ENCODE measurements around the gene FGF1.
A peak's percentile ranks its signal among the peaks of the same experiment; 100 is the strongest.

The FGF1 gene

DNA sequence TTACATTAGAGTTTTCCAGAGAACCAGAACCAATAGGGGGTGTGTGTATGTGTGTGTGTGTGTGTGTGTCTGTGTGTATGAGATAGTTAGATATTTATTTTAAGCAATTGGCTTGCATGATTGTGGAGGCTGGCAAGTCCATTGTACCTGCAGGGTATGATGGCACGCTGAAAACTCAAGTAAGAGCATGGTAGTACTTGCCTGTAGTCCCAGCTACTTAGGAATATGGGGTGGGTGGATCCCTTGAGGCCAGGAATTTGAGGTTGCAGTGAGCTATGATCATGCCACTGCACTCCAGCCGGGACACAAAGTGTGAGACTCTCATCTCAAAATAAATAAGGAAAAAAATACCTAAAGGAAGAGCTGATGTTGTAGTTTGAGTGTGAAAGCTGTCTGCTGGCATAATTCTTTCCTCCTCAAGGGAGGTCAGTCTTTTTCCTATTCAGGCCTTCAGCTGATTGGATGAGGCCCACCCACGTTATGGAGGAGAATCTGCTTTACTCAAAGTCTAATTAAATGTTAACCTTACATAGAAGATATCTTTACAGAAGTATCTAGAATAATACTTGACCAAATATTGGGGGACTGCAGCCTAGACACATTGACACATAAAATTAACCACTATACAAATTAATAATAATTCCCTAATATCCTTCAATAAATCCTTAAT, 107.6 kb downstream of the FGF1 start:
- no peak for DNase-seq (ENCODE audit: low read depth in 2 of 2)

DNA sequence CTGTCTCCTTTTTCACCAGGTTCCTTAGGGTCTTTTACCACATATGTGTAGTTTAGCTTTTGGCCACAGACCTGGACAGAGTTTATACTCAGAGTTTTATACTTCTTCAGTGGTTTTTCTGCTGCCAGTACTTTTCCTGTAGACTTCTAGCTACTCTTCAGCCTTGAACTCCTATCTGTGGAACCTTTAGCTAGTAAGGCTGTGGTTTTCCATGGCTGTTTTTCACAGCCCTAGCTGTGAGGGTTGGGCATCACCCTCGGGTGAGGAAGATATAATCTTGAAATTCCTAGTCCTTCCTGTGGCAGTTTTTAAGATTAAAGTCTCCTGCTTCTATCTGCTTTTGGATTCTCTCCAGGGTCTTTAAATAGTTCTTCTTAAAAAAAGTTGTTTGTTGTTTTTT, 109.1 kb downstream of the FGF1 start:
- DNase-seq (ENCODE audit: low read depth in 2 of 2): no peak

DNA sequence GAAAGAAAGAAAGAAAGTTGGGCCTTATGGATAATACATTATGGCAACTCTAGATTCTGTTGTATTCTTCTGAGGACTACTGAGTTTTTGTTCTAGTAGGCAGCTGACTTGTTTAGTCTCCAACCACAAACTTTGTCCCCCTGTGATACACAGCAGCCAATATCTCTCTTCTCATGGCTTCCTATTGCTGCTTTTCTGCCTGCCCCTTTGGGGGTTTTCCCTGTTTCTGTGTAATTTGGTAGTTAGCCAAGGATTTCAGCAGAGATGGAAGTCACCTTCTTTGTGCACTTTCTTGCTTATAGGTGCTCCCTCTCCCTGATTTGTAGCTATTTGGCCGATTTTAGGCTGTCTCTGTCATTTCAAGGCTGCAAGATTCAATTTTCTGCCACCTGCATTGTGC, 109.6 kb downstream of the FGF1 start:
- no peak for DNase-seq (ENCODE audit: low read depth in 2 of 2)

DNA sequence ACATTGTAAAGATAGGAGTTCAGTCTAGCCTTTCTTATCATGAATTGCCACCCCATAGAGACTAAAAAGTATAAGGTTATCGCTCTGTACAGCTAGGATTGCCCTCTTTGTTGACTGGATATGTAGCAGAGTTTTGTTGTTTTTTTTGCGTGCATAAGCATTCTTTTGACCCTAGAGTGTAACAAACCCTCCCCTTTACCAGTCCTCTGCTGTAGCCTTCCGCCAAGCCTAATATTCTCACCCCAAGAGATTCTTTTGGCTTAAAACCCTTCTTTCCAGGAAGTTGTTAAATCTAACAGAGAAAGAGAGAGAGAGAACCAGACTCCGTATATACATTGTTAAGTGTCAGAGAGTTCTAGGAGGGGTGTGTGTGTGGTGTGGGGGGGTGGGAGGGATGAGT, 113.9 kb downstream of the FGF1 start:
- no peak for DNase-seq (ENCODE audit: low read depth in 2 of 2)

DNA sequence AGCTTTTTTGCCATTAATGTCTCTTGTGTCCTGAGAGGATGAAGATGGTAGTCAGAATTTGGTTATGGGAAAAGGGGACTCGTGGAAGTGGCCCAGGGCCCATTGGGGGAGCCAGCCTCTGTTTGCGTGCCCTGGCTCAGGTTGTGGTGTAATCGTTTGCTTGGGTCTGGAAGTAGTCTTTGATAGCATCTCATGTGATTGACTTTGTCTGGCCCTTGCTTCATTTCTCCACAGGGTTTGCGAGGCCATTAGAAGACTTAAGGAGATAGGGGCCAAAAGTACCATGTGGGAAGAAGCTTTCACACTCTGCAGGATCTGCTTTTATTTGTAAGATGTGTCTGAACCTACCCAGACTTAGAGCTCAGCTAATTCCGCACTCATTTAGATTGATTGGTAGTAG, 114.5 kb downstream of the FGF1 start:
- DNase-seq (ENCODE audit: low read depth in 2 of 2): no peak

DNA sequence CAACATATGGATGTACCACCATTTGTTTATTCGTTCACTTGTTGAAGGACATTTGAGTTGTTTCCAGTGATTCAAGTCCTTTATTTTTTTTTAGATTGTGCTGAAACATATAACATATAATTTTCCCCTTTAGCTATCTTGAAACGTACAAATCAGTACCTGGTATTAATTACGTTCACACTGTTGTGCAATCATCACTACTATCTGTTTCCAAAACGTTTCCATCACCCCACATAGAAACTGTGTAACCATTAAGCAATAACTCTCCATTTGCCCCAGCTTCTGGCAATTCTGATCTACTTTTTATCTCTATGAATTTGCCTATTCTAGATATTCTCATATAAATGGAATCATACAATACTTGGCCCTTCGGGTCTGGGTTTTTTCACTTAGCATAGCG, 116.0 kb downstream of the FGF1 start:
- no peak for DNase-seq (ENCODE audit: low read depth in 2 of 2)

DNA sequence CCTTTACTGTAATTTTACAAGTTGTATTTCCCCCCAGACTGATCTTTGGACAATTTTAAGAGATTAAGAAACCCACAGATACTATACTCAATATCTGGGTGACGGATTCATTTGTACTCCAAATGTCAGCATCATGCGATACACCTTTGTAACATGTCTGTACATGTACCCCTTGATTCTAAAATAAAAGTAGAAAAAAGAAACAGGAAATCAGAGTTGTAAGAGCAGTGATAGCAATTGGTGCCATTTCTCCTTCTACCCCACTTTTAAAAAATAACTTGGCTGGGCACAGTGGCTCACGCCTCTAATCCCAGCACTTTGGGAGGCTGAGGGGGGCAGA, 116.9 kb downstream of the FGF1 start:
- no peak for DNase-seq (ENCODE audit: low read depth in 2 of 2)

DNA sequence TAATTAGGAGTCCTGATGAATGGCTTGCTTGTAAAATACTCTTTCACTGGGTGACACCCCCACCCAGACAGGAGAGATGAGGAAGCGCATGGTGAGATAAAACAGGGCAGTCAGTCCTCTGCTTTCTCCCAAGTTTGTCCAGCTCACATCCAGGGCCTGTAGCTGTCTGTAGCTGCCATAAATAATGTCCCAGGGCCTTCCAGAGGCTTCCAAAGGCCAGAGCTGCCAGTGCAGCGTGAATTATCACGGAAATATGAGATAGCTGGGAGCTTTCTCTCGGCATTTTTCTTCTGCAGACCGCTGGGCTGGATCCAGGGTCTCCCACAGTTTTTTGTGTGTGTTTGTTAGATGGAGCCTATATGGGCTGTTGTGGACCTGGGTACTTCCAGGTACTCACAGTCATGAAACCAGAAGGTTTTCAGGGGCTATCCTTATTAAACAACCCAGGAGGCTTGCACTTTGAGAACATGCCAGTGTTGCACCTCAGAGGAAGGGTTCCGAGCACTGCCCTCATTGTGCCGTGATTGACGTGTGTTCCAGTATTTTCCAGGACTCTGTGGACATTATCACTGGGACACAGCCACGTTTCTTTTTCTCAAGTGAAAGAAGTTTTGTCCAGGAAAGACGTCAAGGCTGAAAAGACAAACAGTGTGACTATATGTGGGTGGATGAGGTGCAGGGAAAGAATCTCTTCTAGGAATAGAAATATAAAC, 117.5 kb downstream of the FGF1 start:
- DNase-seq (ENCODE audit: low read depth in 2 of 2): no peak

DNA sequence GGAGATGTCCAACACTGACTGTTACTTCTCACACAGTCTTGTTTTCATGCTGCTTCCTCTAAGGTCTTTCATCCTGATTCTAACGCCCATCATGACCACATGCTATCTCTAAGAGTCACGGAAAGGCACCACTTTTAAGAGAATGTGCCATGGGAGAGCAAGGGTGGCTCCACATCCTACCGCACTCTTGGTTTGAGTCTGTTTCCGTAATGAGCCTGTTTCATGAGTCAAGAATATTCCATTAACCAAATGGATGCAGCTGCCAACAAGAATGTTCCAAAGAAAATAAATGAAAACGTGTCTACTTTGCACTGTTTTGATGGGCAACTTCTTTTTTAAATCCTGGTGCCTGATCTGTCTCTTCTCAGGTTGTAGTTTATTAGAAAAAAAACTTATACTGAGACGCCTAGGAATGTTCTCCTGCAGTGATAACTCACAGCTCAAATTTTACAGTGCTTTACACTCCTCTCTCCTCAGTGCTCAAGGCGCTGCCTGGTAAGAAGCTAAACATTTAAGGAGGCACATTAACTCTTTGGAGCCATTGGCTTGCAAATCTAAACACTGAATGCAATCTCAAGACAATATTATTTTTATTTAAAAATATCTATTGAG, 124.3 kb downstream of the FGF1 start:
- DNase-seq (ENCODE audit: low read depth in 2 of 2): no peak

DNA sequence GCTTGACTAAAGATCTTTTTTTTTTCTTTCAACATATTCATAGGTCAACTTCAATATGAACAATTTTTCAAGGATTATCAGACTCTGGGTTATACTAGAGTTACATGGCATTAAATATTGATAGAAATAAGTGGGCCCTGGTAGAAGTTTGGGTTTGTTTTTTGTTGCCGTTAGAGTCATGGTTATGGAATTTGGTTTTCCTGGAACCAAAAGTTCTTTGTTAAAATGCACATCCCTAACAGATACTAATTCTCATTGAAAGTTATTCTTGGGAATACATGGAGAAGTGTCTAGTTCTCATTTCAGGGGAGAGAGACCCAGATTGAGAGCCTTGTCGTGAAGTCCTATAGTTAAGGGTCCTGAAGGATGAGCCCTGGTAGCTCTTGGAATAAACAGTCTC, 124.9 kb downstream of the FGF1 start:
- no peak for DNase-seq (ENCODE audit: low read depth in 2 of 2)

DNA sequence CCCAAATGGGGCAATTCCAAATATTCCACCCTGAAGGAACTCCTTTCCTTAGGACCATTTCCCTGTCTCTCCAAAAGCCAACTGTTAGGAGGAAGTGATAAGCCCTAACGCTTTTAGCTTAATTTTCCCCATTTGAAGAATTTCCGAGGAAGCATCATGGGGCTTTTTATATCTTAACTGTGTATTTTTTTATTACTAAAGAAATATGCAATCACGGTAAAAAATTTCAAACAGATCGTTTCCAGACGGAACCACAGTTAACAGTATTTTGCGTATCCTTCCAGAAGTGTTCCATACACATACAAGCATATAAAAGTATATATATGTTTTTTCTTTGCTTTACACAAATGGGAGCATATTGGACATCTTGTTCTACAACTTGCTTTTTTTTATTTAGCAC, 133.8 kb downstream of the FGF1 start:
- DNase-seq (ENCODE audit: low read depth in 2 of 2): no peak

DNA sequence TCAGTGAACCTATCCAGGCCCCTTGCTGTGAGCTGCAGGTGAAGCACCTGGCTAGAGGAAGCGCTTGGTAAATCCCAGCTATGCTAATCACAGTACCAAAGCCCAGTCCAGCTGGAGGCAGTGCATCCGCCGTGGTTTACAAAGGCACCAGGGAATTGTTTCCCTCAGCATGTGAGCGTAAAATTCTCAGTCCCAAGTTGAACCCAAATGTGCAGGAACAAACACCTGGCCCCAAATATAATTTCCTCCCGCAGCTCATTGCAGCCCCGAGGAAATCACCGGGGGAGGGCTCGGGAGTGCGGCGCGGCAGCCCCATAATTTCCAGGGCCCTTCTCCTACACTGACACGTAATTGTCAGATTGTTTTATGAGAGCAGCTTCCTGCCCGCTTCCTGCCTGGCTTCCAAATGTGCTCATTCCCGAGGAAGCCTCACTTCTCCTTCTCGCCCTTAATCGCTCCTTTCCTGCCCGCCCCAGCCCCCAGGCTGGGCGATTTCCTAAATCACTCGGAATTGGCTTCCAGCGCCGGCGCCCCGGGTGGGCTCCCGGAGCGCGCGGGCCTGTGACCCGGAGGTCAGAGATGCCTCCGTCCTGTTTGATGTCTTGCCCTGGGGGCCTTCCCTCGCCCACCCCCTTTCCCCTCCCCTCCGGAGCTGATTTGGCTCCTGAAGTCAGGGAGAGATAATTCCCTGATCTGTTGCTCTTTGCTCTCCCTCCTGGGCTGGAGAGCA, 134.4 kb downstream of the FGF1 start:
- no peak for DNase-seq (ENCODE audit: low read depth in 2 of 2)

DNA sequence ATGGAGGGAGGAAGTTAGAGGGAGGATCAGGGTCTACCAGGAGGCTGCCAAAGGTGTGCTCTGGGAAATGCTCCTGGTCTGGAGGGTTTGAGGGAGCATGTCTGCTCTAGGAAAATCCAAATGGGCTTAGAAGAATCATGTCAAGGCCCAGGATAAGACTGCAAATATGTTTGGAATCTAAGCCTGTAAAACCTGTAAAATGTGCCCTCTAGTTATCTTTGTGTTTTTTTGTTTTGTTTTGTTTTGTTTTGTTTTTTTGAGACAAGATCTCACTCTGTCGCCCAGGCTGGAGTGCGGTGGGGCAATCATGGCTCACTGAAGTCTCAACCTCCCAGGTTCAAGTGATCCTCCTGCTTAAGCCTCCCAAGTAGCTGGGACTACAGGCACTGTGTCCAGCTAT, 135.4 kb downstream of the FGF1 start:
- no peak for DNase-seq (ENCODE audit: low read depth in 2 of 2)

DNA sequence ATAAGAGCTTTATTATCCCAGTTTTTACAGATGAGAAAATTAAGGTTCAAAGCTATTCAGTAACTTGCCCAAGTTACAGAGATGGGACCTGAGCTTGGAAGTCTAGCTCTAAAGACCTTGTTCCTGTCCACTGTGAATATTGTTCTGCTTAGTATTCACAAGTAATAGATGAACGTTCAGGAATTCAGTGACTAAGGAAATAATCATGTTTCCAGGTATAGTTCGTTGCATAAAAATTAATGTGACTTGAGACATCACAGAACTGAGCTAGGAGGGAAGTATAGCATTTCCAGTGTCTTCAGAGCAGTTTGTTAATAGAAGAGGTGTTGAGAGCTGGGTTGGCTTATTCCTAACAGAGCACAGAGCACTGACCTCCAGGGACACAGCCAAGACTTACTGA, 136.1 kb downstream of the FGF1 start:
- DNase-seq (ENCODE audit: low read depth in 2 of 2): no peak

DNA sequence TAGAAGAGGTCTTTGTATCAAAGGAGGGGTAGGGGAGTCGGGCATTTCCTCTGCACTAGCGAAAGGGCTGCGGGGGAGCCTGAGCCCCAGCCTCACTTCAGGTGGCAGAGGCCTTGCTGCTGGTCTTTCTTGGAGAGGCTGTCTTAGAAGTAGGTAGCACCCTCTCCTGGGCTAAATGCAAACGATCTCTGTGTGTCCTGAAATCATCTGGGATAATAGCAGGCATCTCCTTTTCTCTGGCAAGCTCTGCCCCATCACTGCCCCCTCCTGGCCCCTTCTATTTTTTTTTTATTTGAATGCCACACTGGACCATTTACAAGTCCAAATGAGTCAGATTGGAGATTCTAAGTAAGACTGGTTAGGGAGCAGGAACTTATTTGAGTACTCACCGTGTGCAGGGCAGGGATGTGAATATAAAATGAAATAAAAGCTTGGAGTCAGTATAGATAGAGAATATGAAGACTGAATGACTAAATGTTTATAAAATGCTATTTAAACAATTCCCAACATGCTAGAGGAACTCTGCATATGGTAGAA, 137.1 kb downstream of the FGF1 start:
- peak in 1 of 2 donors; percentile 27 for DNase-seq (ENCODE audit: low read depth in 2 of 2)

DNA sequence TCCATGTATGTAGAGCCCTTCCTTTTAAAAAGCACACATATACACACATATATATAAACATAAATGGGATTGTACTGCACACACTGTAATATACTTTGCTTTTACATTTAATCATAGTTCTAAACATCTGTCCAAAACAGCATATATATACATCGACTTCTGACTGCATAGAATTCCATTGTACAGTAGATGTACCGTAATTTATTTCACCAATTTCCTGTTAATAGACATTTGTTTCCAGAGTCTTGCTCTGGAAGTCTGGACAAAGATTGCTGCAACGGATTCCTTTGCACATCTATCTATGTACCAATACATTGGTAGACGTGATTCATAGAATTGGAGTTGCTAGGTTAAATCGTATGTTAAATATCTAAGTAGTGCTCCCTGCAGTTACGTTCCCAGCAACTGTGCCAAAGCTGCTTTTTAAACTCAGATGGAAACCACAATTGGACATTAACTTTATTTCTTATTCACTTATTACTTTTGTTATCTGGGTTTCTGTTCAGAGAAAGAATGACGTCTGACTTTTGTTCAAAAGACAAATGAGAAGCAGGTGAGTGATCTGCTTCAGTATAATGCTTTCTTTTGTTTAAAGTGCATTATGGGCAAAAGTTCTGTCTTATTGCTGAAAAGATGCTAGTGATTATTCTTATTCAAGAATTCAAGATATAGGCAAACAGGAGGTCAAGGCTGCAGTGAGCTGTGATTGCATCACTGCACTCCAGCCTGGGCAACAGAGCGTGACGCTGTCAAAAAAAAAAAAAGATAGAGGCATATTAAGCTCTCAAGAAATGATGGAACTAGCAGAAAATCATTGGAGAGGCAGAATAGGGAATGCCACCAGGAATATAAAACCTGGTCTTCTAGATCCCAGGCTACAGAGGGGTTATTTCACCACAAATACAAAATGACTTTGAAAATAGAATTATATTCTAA, 138.2 kb downstream of the FGF1 start:
- DNase-seq (ENCODE audit: low read depth in 2 of 2): no peak

DNA sequence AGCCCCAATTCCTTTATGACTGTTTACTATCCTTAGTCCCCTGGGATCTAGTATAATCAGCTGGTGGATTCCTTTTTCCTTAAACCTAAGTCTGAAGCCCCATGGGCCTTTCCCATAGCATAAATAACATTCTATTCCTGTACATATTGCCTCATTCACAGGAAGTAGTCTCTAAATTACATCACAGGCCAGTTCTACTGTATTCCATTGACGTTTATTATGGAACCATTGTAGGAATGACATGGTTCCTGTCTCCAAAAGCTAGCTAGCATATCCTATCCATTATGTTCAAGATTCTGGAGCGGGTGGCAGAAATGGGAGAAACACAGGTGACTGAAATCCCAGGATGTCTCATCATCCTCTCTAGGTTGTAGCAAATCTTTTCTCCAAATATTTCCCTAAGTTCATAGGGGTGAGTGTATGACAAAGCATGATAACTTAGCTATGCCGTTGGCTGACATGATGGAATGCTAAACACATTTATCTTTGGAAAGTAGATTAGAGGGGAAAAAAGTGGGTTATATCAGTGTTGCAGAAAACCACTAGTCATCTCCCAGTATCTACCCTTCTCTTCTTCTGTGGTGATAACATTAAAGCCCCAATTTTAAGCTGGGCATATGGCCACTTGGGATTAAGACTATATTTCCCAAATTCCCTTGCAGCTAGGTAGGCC, 140.1 kb downstream of the FGF1 start:
- DNase-seq (ENCODE audit: low read depth in 2 of 2): no peak

DNA sequence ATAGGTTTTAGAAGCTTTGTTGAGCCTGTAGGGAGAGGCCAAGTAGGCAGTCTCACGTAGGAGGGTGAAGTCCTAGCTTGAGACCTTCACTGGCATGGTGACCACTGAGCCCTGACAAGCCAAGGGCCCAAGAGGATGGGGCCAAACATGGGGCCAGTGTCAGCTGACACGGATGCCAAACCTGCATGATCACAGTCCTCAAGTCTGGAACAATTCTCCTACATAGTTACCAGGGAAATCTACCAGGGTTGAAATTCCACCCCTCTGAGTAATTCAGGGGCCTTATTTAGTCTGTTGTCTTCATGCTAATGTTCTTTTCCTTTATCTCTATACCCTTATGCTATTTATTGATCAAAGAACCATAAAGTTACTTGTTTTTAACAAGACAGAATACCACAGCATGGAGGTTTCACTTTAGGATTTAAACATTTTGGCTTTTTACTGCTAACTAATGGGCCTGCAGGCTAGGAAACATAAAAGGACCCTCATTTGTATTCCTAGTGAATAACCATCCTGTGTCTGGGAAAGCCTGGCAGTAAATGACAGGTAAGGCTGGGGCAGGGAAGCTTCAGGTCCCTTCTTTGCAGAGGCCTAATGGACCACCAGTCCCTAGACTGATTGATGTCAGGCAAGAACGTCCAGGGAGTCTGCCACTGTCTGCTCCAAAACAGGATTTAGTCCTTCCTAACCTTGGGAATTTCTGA, 140.8 kb downstream of the FGF1 start:
- no peak for DNase-seq (ENCODE audit: low read depth in 2 of 2)

DNA sequence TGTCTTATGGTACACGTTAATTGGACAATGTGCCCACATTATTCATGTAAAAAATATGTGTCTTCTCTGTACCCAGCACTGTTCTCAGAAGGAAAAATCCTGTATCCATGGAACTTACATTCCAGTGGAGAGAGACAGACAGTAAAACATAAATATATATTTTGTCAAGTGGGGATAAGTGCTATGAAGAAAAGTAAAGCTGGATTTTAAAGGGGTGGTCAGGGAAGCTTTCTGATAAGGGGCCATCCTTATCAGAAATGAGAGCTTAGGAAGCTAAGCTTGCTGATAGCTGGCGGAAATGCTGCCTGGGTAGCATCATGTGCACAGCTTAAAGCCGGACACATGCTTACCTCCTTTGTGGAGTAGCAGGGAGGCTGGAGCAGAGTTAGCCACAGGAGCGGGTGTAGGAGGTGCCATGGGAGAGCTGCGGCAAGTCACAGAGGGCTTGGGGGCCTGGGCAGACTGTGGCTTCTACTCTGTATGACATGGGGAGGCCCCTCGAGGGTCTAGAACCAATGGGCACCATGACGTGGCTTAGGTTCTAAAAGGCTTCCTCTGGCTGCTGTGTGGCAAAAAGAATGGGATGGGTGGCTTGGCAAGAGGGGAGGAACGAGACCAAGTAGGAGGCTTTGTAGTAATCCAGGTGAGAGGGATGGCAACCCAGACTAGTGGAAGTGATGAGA, 141.7 kb downstream of the FGF1 start:
- DNase-seq (ENCODE audit: low read depth in 2 of 2): no peak

DNA sequence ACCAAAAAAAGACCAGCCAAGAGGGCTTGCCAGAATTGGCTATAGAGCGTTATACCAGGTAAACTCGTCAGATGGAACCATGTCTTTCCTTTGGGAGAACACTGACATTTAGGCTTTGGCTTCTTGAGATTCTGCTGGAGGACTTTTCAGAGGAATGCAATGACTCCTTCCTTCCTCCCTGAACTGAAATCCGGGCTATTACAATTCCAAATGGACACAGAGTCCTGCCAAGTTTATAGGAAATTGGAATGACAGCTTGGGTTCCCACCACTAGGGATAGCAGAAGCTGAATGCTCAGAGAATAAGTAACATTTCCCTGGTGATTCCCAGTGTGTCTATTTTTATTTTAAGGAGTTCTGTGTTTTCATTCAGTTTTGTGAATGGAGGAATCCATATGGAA, 143.0 kb downstream of the FGF1 start:
- no peak for DNase-seq (ENCODE audit: low read depth in 2 of 2)
